SHP77 treated with DMSO at 0.1 percent for 48 hours (cell line): ENCODE data around the gene SFXN2.
A peak's percentile ranks its signal among the peaks of the same experiment; 100 is the strongest.
"Not testable (repeated sequence)": the region's sequence is repeated elsewhere in the genome, so short reads cannot be mapped to it uniquely, and the experiment has no call there.

Experiments used
- DNase-seq: peaks from one replicate; lab custom pipeline; 2025; lab: John Stamatoyannopoulos, UW

The SFXN2 gene

DNA sequence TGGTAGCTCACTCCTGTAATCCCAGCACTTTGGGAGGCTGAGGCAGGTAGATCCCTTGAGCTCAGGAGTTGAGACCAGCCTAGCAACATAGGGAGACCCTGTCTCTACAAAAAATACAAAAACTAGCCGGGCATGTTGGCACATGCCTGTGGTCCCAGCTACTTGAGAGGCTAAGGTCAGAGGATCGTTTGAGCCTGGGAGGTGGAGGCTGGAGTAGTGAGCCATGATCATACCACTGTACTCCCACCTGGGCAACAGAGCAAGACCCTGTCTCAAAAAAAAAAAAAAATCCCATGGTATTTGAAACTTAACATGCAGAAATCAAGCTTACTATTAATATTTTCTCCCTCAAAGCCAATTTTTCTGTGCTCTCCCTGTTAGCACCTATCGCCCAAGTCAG is 5.9 kb downstream of the SFXN2 start:
- DNase-seq: no peak

DNA sequence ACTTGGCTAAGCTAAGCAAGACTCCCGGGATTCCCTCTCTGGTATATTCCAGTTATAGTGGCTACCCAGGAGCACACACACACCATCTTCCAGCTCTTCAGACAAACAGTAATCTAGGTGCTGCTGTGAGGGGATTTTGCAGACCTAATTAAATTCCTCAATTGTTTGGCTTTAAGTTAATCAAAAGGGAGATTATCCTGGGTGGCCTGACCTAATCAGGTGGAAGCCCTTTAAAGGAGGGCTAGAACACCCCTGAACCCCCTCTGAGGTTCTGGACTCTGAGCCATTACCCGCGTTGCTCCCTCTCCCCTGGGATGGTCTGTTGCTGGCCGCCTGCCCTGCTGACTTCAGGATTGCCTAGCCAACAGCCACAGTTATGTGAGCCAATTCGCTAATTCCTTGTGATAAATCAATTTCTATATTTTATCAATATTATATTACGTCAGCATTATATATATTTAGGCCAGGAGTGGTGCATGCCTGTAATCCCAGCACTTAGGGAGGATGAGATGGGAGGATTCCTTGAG is 6.4 kb downstream of the SFXN2 start:
- DNase-seq: no peak

DNA sequence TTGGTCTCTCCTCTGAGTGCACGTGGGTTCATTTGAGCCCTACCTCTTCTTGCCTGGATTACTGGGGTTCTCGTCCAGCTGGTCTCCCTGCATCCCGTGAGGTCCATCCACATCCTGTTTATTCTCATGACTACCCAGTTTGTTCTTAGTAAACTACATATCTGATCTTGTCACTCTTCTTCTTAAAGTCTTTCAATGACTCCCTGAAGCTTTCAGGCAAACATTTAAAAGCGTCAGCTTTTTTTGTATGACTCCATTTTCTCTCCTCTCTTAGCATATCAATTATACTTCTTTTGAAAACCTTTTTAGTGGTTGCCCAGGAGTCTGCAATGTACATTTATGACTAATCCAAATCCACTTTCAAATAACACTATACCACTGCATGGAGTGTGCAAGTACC is 7.5 kb downstream of the SFXN2 start:
- no peak for DNase-seq

DNA sequence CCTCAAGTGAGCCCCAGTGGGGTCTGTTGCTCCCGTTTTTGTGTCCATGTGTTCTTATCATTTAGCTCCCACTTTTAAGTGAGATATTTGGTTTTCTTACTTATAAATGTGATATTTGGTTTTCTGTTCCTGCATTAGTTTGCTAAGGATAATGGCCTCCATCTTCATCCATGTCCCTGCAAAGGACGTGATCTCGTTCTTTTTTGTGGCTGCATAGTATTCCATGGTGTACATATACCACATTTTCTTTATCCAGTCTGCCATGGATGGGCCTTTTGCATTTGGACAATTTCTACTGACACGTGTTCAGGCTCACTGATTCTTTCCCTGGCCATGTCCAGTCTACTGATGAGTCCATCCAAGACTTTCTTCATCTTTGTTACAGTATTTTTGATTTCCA is 9.6 kb downstream of the SFXN2 start:
- DNase-seq: no peak

DNA sequence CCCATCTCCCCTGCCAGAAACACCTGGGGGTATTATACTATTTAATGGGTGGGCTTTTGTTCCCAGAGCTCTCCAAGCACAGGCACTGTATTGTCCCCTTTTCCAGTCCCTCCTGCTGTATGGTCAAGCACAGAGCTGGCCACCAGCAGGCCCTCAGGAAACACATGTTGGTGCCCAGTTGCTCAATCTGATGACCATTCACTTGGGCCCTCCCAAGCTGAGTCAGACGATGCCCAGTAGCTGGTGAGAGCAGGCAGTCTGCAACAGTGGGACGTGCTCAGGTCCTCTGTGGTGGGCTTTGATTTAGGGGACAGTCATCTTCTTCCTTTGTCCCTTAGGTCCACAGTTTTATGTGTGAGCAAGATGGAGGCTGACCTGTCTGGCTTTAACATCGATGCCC is 11.8 kb downstream of the SFXN2 start:
- DNase-seq: no peak

DNA sequence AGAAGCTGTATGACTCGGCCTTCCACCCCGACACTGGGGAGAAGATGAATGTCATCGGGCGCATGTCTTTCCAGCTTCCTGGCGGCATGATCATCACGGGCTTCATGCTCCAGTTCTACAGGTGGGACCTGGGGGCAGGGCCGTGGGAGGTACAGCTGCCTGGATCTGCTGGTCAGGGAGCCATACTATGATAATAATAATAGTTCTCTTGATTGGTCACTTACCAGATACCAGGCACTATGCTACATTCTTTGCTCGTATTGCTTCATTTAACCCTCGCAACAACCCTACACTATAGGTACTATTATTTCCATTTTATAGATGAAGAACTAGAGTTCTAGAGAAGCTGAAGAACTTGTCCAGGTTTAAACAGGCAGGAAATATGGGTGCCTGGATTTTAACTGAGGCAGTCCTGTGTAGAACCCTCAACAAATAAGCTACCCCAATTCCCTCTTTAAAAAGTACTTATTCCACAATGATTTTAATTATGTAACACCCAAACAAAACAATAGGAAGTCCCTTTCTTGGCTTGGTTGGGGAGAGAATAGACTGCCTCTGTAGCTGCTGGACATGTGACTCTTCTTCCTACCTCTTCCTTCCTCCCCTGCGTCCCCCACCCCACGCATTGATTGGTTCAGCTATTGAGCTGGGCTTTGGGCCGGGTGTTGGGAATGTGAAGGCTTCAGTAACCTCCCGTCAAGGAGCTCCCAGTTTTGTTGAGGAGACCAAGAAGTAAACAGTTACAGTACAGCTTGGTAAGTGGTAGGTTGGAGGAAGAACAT is 12.8 kb downstream of the SFXN2 start:
- no peak for DNase-seq

DNA sequence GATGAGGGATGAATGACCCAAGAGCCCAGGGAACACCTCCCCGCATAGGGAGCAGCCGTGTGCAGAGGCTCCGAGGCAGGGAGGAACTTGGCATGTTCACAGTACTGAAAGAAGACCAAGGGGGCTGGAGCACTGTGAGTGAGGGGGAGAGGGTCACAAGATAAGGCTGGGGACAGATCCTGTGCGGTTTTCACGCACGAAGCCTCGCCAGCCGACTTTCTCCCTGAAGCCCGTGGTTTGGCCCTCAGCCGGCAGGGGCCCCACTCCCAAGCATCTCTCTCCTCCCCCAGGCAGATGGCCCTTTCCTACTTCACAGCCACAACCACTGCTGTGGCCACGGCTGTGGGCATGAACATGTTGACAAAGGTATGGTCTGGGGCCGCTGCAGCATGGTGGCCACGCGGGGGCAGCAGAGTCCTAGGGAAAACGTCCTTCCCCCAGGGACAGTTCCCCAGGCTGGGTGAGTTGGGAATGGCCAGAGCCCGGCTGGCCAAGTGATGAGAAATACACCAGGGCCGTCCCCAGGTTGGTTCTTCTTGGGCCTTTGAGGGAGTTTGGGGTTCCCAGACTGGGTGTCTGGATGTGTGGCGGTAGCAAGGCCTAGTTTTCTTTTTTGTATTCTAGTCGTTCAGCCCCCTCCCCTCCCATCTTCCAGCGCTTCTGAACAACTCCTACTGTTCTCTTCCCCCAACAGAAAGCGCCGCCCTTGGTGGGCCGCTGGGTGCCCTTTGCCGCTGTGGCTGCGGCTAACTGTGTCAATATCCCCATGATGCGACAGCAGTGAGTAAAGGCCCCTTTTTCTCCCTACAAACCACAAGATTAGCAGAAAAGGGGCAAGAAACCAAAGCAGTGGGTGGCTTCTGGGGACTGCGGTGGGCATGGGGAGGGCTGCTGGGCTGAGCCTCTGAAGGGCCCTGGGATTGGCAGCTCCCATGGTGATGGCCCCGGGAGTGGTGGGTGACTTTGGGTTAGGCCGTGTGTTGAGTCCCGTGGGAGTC is 14.9 kb downstream of the SFXN2 start:
- no peak for DNase-seq

DNA sequence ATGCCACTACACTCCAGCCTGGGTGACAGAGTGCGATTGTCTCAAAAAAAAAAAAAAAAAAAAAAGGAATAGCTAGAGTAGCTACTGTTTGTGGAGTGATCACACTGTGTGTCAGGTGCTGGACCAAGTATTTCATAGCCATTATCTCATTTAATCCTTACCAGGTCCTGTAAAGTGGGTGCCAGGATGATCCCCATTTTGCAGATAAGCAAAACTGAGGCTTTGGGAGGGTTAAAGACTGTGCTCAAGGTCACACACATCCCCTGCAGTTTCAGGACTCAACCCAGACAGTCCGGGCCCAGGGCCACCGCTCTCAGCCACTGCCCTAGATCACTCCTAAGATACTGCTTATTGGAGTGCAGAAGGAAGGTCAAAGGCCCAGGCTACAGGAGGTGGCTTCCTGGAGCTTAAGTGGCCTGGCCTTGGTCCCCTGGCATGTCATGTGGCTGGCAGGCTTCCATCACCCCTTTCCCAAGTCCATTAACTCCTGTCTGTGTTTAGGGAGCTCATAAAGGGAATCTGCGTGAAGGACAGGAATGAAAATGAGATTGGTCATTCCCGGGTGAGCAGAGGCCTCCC is 16.9 kb downstream of the SFXN2 start:
- no peak for DNase-seq

DNA sequence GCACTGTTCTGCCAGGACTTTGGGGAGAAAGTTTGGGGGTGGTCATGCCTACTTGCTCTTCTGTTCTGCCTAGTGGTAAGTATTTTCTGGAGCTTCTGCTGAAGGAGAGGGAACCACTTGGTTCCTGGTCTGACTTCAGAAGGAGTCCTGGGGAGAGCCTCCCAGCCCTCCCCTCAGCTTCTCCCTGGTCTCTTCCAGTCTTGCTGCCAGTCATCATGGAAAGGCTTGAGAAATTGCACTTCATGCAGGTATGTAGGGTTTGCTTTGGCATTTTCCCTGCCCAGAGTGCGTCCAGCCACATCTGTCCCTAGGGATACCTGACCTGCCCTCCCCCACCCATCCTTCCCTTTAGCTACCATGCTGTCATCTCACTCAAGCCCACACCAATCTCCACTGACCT is 18.2 kb downstream of the SFXN2 start:
- DNase-seq: no peak

DNA sequence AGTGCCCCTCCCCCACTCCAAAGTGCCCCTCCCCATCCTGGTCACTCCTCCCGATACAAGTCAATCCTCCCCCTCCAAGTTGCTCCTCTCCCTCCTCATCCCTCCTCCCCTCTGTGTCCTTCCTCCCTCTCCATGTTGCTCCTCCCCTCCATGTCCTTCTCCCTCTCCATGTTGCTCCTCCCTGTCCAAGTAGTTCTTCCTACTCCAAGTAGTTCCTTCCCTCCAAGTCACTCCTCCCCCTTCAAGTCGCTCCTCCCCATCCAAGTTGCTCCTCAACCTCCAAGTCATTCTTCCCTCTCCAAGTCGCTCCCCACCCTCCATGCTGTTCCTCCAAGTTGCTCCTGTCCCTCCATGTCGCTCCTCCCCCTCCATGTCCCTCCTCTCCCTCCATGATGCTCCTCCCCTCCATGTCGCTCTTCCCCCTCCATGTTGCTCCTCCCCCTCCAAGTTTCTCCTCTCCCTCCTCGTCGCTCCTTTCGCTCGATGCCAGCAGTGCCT is 20.7 kb downstream of the SFXN2 start:
- no peak for DNase-seq

DNA sequence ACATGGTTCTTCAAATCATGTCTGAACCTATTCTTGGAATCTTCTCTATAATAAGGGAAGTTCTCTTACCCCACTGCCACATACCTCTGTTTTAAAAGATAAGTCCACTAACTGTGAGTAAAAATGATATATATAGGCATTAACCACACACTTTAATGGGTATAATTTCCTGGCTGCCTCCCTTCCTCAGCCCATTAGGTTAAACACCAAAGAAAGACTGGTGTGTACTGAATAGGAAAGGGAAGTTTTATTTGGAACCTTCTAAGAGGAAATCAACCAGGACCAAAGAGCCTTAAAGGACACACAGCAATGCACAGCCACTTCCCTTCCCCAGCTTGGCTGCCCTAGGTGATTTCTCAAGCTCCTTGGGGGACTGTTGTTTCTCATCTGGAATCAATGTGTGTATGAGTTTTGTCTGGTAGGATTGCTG is 24.3 kb downstream of the SFXN2 start:
- DNase-seq: no peak

DNA sequence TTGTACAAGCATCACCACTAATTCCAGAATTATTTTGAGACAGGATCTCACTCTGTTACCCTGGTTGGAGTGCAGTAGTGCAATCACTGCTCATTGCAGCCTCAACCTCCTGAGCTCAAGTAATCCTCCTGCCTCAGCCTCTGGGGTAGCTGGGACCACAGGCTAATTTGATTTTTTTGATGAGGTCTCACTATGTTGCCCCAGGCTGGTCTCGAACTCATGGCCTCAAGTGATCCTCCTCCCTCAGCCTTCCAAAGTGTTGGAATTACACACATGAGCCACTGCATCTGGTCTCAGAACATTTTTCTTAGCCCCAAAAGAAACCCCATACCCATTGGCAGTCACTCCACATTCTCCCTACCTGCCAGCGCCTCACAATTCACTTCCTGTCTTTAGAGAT is 25.8 kb downstream of the SFXN2 start:
- no peak for DNase-seq

DNA sequence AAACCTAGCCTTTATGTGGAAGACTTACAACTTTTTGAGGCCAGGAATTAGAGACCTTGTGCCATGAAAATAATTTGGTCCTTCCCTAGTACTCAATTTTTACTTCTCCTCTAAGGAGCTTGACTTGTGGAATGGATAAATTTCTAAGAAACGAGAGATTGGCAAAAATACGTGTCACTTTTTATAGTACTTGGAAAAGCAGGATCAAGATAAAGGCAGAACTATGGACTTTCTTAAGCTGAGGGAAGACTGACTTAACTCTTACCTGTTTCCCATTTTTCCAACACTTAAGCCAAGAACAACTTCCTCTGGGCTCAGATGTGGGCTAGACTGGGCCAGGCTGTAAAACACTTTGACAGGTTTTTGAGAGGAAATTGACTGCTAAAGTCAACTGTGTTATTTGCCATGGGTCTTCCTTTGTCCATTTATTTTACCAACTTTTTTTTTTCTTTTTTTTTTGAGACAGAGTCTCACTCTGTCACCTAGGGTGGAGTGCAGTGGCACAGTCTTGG is 27.3 kb downstream of the SFXN2 start:
- DNase-seq: no peak

DNA sequence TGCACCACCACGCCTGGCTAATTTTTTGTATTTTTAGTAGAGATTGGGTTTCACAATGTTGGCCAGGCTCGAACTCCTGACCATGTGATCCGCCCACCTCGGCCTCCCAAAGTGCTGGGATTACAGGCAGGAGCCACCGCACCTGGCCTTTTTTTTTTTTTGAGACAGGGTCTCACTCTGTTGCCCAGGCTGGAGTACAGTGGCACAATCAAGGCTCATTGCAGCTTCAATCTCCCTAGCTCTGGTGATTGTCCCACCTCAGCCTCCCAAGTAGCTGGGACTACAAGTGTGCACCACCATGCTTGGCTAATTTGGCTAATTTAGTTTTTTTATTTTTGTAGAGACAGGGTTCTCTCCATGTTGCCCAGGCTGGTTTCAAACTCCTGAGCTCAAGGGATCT is 27.9 kb downstream of the SFXN2 start:
- not testable (repeated sequence) for DNase-seq

DNA sequence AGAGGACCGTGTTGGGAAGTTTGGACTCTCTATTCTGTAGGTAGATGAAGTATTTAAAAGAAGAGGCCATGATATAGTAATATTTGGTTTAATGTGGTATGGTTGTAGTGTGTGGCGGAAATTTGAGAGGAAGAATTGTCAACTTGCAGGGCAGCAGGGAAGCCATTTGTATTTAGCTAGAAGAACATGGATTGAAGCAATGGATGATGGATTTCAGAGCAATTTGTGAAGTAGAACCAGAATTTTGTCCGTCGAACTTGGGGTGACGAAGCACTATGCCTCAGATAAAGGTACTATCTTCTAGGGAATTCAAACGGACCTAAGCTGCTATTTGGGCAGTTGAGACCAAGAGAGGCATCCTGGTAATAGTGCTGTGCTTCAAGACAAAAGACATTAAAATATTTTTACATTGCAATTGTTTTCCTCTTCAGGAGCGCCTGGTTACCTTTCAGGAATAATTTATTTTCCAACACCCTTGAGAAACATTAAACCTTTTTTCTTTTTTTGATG is 28.7 kb downstream of the SFXN2 start:
- DNase-seq: no peak

DNA sequence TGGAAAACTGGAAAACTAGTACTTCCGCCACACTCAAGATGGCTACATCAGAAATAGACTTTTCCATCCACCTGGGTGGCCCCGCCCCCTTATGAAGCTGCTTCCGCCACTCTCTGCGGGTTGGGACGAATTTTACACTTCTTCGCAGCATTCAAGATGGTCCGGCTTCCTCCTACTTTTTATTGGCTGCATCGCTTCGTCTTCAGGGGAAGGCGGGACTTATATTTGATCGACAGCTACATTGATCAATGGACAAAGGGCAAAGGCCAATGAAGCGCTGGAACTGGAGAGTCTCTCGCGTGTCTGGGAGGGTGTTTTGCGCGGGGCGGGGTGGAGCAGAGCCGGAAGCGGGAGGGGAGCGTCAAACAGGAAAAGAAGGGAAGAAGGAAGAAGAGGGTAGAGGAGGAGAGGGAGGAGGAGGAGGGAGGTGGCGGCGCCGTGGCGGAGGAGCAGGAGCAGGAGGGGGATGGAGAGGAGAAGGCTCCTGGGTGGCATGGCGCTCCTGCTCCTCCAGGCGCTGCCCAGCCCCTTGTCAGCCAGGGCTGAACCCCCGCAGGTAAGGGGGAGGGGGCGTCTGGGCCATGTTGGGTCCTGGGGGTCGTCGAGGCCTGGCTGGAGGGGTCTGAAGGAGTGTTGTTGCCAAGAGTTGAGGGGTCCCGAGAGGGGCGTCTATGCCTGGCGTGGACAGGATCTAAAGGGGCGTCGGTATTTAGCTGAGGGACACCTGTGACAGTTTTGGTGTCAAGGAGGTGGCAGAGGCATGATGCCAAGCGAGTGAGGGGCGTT is 29.3 kb downstream of the SFXN2 start, which contains the start of gene WBP1L:
Gene WBP1L (plus strand): TSS at position 361 of the 786 bp plus-strand sequence. CDS start 106 bp downstream, at position 467.
- DNase-seq: peak; percentile 98

DNA sequence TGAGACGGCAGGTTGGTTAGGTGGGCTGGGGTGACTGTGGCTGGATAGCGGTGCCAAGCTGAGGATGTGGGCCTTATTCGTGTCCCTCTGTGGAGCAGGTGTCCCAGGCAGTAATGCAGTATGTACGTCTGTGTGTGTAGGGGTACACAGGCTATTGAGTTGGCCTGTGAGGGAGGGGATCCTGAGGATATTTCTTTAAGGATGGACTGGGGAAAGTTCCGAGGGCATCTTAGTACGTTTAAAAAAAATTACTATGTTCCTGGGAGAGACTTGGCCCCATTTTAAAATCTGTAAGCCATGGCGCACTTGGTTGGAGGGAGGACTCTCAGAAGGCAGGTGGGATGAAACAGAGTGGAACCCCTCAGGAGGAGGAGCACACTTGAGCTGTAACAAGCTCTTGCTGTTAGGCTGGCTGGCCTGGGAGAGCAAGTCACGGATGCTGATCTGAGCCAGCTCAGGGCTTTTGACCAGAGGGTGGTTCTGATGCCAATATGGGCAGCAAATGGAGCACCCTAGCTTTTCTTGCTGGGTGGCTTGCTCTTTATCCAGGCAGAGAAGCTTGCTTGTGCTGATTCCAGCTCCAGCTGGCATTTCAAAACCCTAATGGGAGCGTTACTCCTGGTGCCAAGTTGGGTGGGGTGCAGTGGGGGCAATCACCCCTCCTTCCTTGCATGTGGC is 30.1 kb downstream of the SFXN2 start:
- no peak for DNase-seq

DNA sequence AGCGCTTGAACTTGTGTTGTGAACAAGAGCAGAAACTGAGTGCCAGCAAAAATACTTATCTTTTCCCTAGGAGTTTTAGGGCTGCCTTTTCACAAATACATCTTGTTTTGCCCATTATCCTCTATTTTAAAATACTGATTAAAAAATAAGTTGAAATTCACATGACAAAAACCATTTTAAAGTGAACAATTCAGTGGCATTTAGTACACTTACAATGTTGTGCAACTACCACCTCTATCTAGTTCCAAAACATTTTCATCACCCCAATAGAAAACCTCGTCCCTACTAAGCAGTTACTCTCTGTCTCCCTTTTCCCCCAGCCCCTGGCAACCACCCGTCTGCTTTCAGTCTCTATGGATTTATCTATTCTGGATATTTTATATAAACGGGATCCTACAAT is 30.7 kb downstream of the SFXN2 start:
- no peak for DNase-seq

DNA sequence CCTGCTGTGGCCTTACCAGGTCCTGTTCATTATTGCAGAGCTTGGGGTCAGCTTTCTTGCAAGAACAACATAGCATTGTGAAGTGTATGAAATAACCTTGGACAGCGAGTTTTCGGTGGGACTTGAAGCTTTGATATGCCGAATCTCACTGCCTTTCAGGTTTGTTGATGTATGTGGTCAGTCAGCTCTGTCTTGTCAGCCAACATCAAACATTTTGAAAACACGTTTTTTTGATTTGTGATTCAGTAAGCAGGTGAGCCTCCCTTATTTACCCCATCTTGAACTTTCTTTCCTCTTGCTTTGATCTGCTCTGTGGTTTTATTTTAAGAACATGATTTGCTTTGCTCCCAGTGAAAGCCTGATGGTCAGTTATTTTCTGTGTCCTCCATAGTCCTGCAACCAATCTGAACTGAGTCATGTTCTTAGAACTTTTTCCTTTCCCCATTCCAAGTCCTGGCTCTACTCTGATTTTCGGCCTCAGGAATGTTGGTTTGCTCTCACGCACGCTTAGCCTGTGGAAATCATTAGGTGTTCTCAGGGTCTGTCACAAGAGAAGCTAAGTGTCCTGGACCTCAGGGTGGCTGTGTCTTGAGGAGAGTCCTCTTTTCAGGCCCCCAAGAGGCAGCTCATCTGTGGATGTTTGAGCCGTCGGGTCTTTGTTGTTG is 38.0 kb downstream of the SFXN2 start:
- no peak for DNase-seq
